NCI-H2107 treated with DMSO at 0.1 percent for 48 hours (cell line): Measurements from ENCODE around the gene GRM7.

ENCODE experiments used
- DNase-seq: peaks from one replicate; lab custom pipeline; 2025; ENCODE audit not compliant: unreplicated experiment; lab: John Stamatoyannopoulos, UW

Gene GRM7

DNA sequence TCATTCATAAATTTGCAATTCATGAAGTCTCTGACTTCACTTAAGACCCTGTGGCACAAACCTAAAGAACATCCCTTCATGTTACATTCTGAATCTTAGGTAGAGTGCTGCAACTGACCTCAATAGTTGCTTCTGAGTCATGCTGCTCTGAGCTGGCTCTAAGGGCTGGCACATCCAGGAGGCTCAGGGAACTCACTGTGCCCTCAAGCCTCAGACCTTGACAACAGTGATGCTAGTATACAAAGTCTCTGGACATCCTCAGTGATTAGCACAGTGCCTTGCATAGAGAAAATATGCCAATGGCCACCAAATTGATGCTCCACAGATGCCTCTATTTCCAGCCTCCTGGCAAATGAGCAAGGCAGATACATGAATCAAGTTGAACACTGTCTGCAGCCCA, 899.8 kb downstream of the GRM7 start:
- no peak for DNase-seq

- DNase-seq = no peak
Observed at GRCh38 chr3:7764115-7764514, 903.2 kb downstream of the GRM7 start.

GRCh38 chr3:7766530-7766929, 905.6 kb downstream of the GRM7 start:
- DNase-seq = no peak

GRCh38 chr3:7779331-7779730, 918.4 kb downstream of the GRM7 start:
- DNase-seq = no peak

DNA sequence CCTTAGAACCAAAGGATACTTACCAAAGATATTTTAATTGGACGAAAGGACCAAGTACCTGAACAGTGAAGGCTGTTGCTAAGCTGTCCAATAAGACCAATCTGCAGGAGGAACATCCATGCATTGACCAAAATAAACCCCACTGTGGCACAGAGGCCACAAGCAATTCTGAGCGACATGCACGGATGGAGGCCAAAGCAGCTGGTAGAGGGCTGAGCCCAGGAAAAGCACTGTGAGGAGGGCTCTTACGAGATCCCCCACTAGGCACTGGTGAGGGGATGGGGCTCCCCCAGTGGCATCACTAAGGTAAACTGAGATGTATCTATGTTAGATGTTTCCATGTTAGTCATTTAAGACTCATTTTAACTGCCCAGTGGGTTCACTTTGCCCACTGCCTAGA, 920.5 kb downstream of the GRM7 start:
- DNase-seq = no peak

- DNase-seq = no peak
Observed at GRCh38 chr3:7787871-7788828, 927.2 kb downstream of the GRM7 start.

- no peak for DNase-seq
Observed at GRCh38 chr3:7788881-7789280, 928.0 kb downstream of the GRM7 start.

DNA sequence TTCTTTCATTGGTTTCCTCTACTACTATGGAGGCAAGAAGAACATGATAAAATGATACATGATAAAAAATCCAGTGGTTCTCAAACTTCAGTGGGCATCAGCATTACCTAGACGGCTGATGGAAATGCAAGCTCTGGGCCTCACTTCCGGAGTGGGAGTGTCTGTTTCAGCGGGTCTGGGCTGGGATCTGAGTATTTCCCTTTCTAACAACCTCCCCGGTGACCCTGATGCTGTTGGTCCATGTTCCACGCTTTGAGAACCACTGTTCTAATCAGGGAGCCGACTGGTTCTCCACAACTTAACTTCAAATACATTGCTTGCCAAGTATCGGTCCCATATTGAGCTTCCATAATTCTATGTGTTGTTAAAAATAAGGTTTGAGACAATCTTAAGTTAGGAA, 928.4 kb downstream of the GRM7 start:
- no peak for DNase-seq

GRCh38 chr3:7790141-7790540, 929.2 kb downstream of the GRM7 start:
- no peak for DNase-seq
